SK-N-SH (cell line): ENCODE data around the gene MAN2A2. TPM values are rescaled to one million over a fixed set of nuclear protein-coding genes. Genes with fewer than 3 reads are reported as not detected.

ENCODE experiments used
- CTCF ChIA-PET: fragments of 300-600, 350-600 bp; formaldehyde crosslinking; extraction: SDS; loops from one replicate; lab custom pipeline; 2021; lab: Yijun Ruan, JAX
- POLR2A ChIA-PET: fragments of 350-600 bp; sonication (Branson Sonifier 250); formaldehyde crosslinking; extraction: SDS; loops from one replicate; lab custom pipeline; 2020; ENCODE audit warnings: antibody characterized with exemption, inconsistent platforms; lab: Yijun Ruan, JAX
- DNase-seq: peaks from one replicate; pipeline ENCODE4 v3.0.0; 2012
- H2AFZ ChIP-seq: fragments of 200-600 bp; sonication (generic); 2 replicates; pipeline ENCODE4 v1.8.1; 2016; ENCODE audit warnings: antibody characterized with exemption, mild to moderate bottlenecking, low read depth
- H3F3A ChIP-seq: fragments of 200-600 bp; sonication (generic); replicated peaks from 2 replicates; pipeline ENCODE3; 2016; ENCODE audit warnings: antibody characterized with exemption, mild to moderate bottlenecking; ENCODE audit not compliant: insufficient read depth
- H3K27ac ChIP-seq, 2 experiments: fragments of 200-500 bp in 1 of 2; fragments of 200-600 bp in 1 of 2; sonication (Bioruptor generic) in 1 of 2; sonication (generic), shearing (Covaris generic) in 1 of 2; 2 replicates each; pipeline versions ENCODE4 v1.5.1 to v1.6.1; 2014 to 2016; ENCODE audit warnings: low read depth in 2 of 2, inconsistent platforms in 1 of 2, low read length in 1 of 2, mild to moderate bottlenecking in 1 of 2, mixed read lengths in 1 of 2
- H3K27me3 ChIP-seq: fragments of 200-600 bp; sonication (generic), shearing (Covaris generic); 2 replicates; pipeline ENCODE4 v1.6.1; 2016; ENCODE audit warnings: mixed run types; ENCODE audit not compliant: insufficient read depth
- H3K36me3 ChIP-seq, 2 experiments: fragments of 200-500 bp in 1 of 2; fragments of 200-600 bp in 1 of 2; sonication (Bioruptor generic) in 1 of 2; sonication (generic) in 1 of 2; replicated peaks in 1 of 2; 2 replicates each; pipeline versions ENCODE3 to v1.5.1; 2014 to 2016; ENCODE audit warnings: low read length in 1 of 2, mild to moderate bottlenecking in 1 of 2; ENCODE audit not compliant: insufficient read depth in 2 of 2, control insufficient read depth in 1 of 2
- H3K4me1 ChIP-seq, 2 experiments: fragments of 200-500 bp in 1 of 2; fragments of 200-600 bp in 1 of 2; sonication (Bioruptor generic) in 1 of 2; sonication (generic), shearing (Covaris generic) in 1 of 2; 2 replicates each; pipeline versions ENCODE4 v1.5.1 to v1.6.1; 2014 to 2016; ENCODE audit warnings: low read depth in 1 of 2, low read length in 1 of 2, mixed run types in 1 of 2; ENCODE audit not compliant: insufficient read depth in 2 of 2, control insufficient read depth in 1 of 2
- H3K4me2 ChIP-seq: fragments of 200-600 bp; sonication (generic), shearing (Covaris generic); 2 replicates; pipeline ENCODE4 v1.6.1; 2017; ENCODE audit warnings: mixed run types
- H3K4me3 ChIP-seq, 2 experiments: fragments of 200-500 bp in 1 of 2; fragments of 200-600 bp in 1 of 2; sonication (Bioruptor generic) in 1 of 2; sonication (generic), shearing (Covaris generic) in 1 of 2; 2 replicates each; pipeline versions ENCODE4 v1.5.1 to v1.8.1; 2014 to 2016; ENCODE audit warnings: low read depth in 2 of 2, inconsistent platforms in 1 of 2, low read length in 1 of 2, mild to moderate bottlenecking in 1 of 2, mixed read lengths in 1 of 2, moderate library complexity in 1 of 2
- H3K79me2 ChIP-seq: fragments of 200-600 bp; sonication (generic); 2 replicates; pipeline ENCODE4 v1.8.1; 2017; ENCODE audit warnings: mild to moderate bottlenecking; ENCODE audit not compliant: insufficient read depth
- H3K9ac ChIP-seq: fragments of 200-600 bp; sonication (generic); 2 replicates; pipeline ENCODE4 v1.6.1; 2017; ENCODE audit warnings: mixed run types
- H3K9me2 ChIP-seq: fragments of 200-600 bp; sonication (generic); 2 replicates; pipeline ENCODE4 v1.6.1; 2017; ENCODE audit warnings: mixed run types
- H3K9me3 ChIP-seq: fragments of 200-600 bp; sonication (generic); 2 replicates; pipeline ENCODE4 v1.6.1; 2017; ENCODE audit warnings: mixed run types, mild to moderate bottlenecking, moderate library complexity
- H4K20me1 ChIP-seq: fragments of 200-600 bp; sonication (generic); 2 replicates; pipeline ENCODE4 v1.6.1; 2017; ENCODE audit warnings: mild to moderate bottlenecking, mixed run types; ENCODE audit not compliant: insufficient read depth
- CHD2 ChIP-seq: fragments of 150-350 bp; IDR thresholded peaks from 2 replicates; pipeline ENCODE4 v1.6.1; 2018; ENCODE audit warnings: low read length; ENCODE audit not compliant: partially characterized antibody
- ELF1 ChIP-seq: IDR thresholded peaks from 2 replicates; pipeline ENCODE4 v1.4.0; 2012
- EZH2phosphoT487 ChIP-seq: fragments of 200-600 bp; sonication (generic); IDR thresholded peaks from 2 replicates; pipeline ENCODE4 v1.6.1; 2017; ENCODE audit warnings: low read depth, mixed run types, mild to moderate bottlenecking, antibody characterized with exemption, moderate library complexity, borderline replicate concordance
- GATA2 ChIP-seq: sonication (generic); formaldehyde crosslinking; IDR thresholded peaks from 2 replicates; pipeline ENCODE4 v1.5.0; 2020; ENCODE audit warnings: mild to moderate bottlenecking, missing genetic modification reagents
- JUND ChIP-seq: IDR thresholded peaks from 2 replicates; pipeline ENCODE4 v1.4.0; 2012
- MEF2A ChIP-seq: IDR thresholded peaks from 2 replicates; pipeline ENCODE4 v1.4.0; 2012; ENCODE audit warnings: low read depth, borderline replicate concordance
- MXI1 ChIP-seq: IDR thresholded peaks from 2 replicates; pipeline ENCODE4 v1.6.1; 2012; ENCODE audit warnings: mild to moderate bottlenecking, low read depth, low read length, improper control_type of control experiment
- NFIC ChIP-seq: IDR thresholded peaks from 2 replicates; pipeline ENCODE4 v1.4.0; 2012; ENCODE audit warnings: borderline replicate concordance
- NRF1 ChIP-seq: IDR thresholded peaks from 2 replicates; pipeline ENCODE4 v1.6.1; 2012; ENCODE audit warnings: low read depth, mild to moderate bottlenecking, low read length
- POLR2AphosphoS5 ChIP-seq: IDR thresholded peaks from 2 replicates; pipeline ENCODE4 v1.6.1; 2012; ENCODE audit warnings: low read depth, low read length
- RCOR1 ChIP-seq: fragments of 150-350 bp; IDR thresholded peaks from 2 replicates; pipeline ENCODE4 v1.6.1; 2017; ENCODE audit warnings: antibody characterized with exemption, low read length
- SIN3A ChIP-seq: IDR thresholded peaks from 2 replicates; pipeline ENCODE4 v1.6.1; 2012; ENCODE audit warnings: low read depth, mild to moderate bottlenecking, low read length, moderate library complexity, borderline replicate concordance
- SMC3 ChIP-seq: IDR thresholded peaks from 2 replicates; pipeline ENCODE4 v1.6.1; 2012; ENCODE audit warnings: low read depth, low read length, improper control_type of control experiment
- TEAD4 ChIP-seq: IDR thresholded peaks from 2 replicates; pipeline ENCODE4 v1.4.0; 2012; ENCODE audit warnings: mild to moderate bottlenecking, borderline replicate concordance; ENCODE audit not compliant: insufficient read depth
- YY1 ChIP-seq: IDR thresholded peaks from 2 replicates; pipeline ENCODE4 v1.4.0; 2012; ENCODE audit warnings: low read depth, mild to moderate bottlenecking
- WGBS: methylation state at CpG from one replicate; pipeline ENCODE4 v1.1.6; 2017; ENCODE audit warnings: low lambda C conversion rate; 5-methylcytosine and 5-hydroxymethylcytosine counted together
- polyA plus RNA-seq, 3 experiments: library from polyadenylated mRNA; depleted of rRNA; stranded (reverse); fragments of >200 nt; gene quantifications; 2 replicates each; pipeline ENCODE4 v1.2.3, GENCODE V29; 2012
- TF ChIP-seq, protein P1 (sequence below): IDR thresholded peaks from 2 replicates; pipeline ENCODE4 v1.4.0; 2012; ENCODE audit warnings: low read depth, borderline replicate concordance
- TF ChIP-seq, protein P2 (sequence below): IDR thresholded peaks from 2 replicates; pipeline ENCODE4 v1.4.0; 2012; ENCODE audit warnings: low read depth
- TF ChIP-seq, protein P3 (sequence below): IDR thresholded peaks from 2 replicates; pipeline ENCODE4 v1.4.0; 2012; ENCODE audit warnings: low read depth, borderline replicate concordance
- TF ChIP-seq, protein P4 (sequence below): fragments of 150-350 bp; IDR thresholded peaks from 2 replicates; pipeline ENCODE4 v1.6.1; 2017; ENCODE audit warnings: antibody characterized with exemption, low read length, low read depth, borderline replicate concordance

The MAN2A2 gene
- polyA plus RNA-seq, 1 of the 3 experiments (the other 2 are of a cell fraction): 35.0 TPM

DNA sequence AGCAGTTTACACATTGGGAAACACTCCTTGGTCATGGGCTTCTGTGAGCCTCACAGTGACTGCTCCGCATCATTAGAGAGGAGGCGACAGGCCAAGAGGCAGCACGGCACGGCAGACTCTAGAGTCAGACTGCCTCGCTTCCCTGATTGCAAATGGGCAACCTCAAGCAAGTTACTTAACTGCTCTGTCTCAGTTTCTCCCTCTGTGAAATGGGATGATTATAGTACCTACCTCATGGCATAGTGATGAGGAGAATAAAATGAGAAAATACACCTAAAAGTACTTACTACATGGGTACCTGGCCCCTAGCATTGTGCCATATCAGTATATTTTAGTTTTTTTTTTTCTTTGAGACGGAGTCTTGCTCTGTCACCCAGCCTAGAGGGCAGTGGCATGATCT lies 47.6 kb downstream of the MAN2A2 start:
- no peaks in the 10 kb centered on the region for H4K20me1 ChIP-seq
- H2AFZ ChIP-seq: no peak overlapping the region
- peaks cover 5% of the 10 kb centered on the region for H3F3A ChIP-seq
- CTCF ChIA-PET: no interaction called here
- no peak overlapping the region for H3K4me3 ChIP-seq
- H3K79me2 ChIP-seq: peaks cover 5% of the 10 kb centered on the region
- H3K36me3 ChIP-seq: peaks cover 10 to 60% of the 10 kb centered on the region in 2 experiments
- H3K9me2 ChIP-seq: no peaks in the 10 kb centered on the region
- TF ChIP-seq TEAD4 (no peak), RCOR1 (no peak), SMC3 (no peak), YY1 (no peak), POLR2AphosphoS5 (no peak), ELF1 (no peak), EZH2phosphoT487 (no peak), CHD2 (no peak)
- TF ChIP-seq, protein P1, sequence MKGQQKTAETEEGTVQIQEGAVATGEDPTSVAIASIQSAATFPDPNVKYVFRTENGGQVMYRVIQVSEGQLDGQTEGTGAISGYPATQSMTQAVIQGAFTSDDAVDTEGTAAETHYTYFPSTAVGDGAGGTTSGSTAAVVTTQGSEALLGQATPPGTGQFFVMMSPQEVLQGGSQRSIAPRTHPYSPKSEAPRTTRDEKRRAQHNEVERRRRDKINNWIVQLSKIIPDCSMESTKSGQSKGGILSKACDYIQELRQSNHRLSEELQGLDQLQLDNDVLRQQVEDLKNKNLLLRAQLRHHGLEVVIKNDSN: no peak
- TF ChIP-seq, protein P2, sequence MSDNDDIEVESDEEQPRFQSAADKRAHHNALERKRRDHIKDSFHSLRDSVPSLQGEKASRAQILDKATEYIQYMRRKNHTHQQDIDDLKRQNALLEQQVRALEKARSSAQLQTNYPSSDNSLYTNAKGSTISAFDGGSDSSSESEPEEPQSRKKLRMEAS: no peak
- TF ChIP-seq, protein P3, sequence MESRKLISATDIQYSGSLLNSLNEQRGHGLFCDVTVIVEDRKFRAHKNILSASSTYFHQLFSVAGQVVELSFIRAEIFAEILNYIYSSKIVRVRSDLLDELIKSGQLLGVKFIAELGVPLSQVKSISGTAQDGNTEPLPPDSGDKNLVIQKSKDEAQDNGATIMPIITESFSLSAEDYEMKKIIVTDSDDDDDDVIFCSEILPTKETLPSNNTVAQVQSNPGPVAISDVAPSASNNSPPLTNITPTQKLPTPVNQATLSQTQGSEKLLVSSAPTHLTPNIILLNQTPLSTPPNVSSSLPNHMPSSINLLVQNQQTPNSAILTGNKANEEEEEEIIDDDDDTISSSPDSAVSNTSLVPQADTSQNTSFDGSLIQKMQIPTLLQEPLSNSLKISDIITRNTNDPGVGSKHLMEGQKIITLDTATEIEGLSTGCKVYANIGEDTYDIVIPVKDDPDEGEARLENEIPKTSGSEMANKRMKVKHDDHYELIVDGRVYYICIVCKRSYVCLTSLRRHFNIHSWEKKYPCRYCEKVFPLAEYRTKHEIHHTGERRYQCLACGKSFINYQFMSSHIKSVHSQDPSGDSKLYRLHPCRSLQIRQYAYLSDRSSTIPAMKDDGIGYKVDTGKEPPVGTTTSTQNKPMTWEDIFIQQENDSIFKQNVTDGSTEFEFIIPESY: no peak
- H3K27me3 ChIP-seq: no peaks in the 10 kb centered on the region
- H3K9ac ChIP-seq: no peak overlapping the region
- 93% methylated on average over 6 of the region's 6 CpGs for WGBS
- DNase-seq: no peak
- no peak overlapping the region for H3K27ac ChIP-seq
- H3K4me1 ChIP-seq: peaks cover 0 to 5% of the 10 kb centered on the region in 2 experiments; a peak in 1 of 4 replicates
- no peaks in the 10 kb centered on the region for H3K9me3 ChIP-seq
- H3K4me2 ChIP-seq: no peak overlapping the region
- POLR2A ChIA-PET: no interaction called here

DNA sequence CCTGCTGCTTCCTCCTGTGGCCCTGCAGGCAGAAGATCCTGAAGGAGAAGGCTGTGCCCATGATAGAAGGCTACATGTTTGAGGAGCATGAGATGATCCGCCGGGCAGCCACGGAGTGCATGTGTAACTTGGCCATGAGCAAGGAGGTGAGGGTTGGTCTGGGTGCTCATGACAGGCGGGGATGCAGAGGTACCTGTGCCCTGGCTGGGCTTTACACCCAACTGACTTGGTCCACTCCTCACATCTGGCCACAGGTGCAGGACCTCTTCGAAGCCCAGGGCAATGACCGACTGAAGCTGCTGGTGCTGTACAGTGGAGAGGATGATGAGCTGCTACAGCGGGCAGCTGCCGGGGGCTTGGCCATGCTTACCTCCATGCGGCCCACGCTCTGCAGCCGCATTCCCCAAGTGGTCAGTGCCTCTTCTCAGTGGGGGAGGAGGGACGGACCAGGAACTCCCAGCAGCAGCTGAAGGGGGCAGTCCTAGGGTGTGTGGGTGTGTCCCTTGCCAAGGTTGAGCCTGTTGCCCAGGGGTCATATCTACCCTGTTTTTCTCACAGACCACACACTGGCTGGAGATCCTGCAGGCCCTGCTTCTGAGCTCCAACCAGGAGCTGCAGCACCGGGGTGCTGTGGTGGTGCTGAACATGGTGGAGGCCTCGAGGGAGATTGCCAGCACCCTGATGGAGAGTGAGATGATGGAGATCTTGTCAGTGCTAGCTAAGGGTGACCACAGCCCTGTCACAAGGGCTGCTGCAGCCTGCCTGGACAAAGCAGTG lies 50.0 kb downstream of the MAN2A2 start:
- H3K4me3 ChIP-seq: no peak overlapping the region
- no peaks in the 10 kb centered on the region for H3K9me3 ChIP-seq
- no peak overlapping the region for H3K4me2 ChIP-seq
- peaks cover 12% of the 10 kb centered on the region for H3F3A ChIP-seq
- H4K20me1 ChIP-seq: no peaks in the 10 kb centered on the region
- H3K27ac ChIP-seq: no peak overlapping the region
- no peak overlapping the region for H3K9ac ChIP-seq
- peaks cover 0 to 23% of the 10 kb centered on the region in 2 experiments; a peak in 1 of 4 replicates for H3K4me1 ChIP-seq
- no peaks in the 10 kb centered on the region for H3K27me3 ChIP-seq
- no peak overlapping the region for H2AFZ ChIP-seq
- DNase-seq: no peak
- ChIA-PET CTCF (interaction anchor here (1.1 to 10.8 kb wide), 5 partner anchors 11 to 98 kb away, joined by 3 to 186 read pairs (median 3); partner anchors contain the start of genes HDDC3 and UNC45A), POLR2A (interaction anchor here (2.6 kb wide), 1 partner anchor 20 kb away, joined by 23 read pairs; the partner anchor contains the start of genes HDDC3 and UNC45A)
- 98% methylated on average over 6 of the region's 14 CpGs for WGBS
- H3K36me3 ChIP-seq: peaks cover 10 to 44% of the 10 kb centered on the region in 2 experiments
- peaks cover 22% of the 10 kb centered on the region for H3K79me2 ChIP-seq
- no peaks in the 10 kb centered on the region for H3K9me2 ChIP-seq
- TF ChIP-seq ELF1 (no peak), MXI1 (no peak), SIN3A (no peak), JUND (no peak), MEF2A (no peak), NRF1 (no peak), NFIC (no peak), SMC3 (no peak), TEAD4 (no peak), GATA2 (CRISPR knock-in tag) (no peak)
- TF ChIP-seq, protein P3: no peak
- TF ChIP-seq, protein P4, sequence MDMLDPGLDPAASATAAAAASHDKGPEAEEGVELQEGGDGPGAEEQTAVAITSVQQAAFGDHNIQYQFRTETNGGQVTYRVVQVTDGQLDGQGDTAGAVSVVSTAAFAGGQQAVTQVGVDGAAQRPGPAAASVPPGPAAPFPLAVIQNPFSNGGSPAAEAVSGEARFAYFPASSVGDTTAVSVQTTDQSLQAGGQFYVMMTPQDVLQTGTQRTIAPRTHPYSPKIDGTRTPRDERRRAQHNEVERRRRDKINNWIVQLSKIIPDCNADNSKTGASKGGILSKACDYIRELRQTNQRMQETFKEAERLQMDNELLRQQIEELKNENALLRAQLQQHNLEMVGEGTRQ: no peak
